Activated CD8-positive, alpha-beta memory T cell treated with anti-CD3 and anti-CD28 coated beads, Interleukin-2, amount 50 U/mL, for 1 hour (primary cell): Measurements from ENCODE around the gene GTF3C4.
"Not testable (repeated sequence)": the region's sequence is repeated elsewhere in the genome, so short reads cannot be mapped to it uniquely, and the experiment has no call there.

ENCODE experiments used
- DNase-seq: peaks from one replicate; pipeline ENCODE4 v3.0.0-alpha.2; 2020; ENCODE audit errors: extremely low read depth

GTF3C4 gene

DNA sequence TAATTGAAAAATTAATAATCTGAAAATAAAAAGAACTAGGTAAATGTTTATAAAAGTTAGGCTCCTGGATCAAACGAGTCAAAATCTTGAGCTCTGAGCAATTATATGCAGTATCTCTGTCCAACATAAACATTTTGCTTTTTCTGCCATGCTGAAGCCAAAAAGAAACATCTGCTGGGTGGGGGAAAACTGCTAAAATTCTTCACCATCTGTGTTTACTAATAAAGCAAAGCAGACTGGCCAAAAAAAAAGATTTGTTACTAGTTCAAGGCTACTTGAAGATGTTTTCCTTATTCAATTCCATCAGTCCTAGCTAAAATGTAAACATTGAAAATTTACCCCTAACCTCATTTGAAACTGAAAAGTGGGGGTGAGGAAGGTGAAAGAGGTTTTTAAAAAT, 29.7 kb downstream of the GTF3C4 start:
- DNase-seq = no peak

DNA sequence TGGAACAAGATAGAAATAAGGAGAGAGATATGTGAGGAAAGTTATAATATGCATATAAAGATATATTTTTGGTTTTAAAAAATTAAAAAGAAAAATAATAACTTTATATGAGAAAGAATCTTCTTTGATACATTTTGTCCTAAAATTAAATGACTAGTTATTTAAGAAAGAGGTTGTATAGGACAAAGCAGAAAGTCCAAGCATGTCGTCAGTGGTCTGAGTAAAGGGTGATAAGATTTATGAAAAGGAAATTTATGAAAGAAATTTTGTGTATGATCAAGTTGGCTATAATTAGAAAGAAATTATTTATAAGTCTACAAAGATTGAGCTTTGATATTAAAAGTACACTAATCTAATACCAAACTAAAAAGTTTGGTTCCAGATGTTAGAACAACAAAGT, 32.0 kb downstream of the GTF3C4 start:
- DNase-seq = no peak

DNA sequence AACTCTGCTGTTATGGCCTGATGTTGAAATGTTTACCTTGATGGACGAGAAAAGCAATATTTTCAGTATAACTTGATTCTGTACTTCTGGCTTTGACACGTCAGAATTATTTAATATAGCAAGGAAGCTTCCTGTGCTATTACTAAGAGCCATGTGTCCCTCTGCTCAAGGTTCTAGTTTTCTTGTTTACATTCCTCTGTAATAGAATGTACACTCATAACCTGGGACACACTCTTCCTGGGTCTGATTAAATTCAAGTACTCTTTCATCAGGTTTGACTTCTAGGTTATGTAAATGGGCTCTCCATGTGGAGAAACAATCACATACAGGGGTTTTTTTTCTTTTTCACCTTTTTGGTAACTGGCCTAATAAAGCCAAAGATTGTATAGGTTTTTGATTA, 33.1 kb downstream of the GTF3C4 start:
- DNase-seq = no peak

DNA sequence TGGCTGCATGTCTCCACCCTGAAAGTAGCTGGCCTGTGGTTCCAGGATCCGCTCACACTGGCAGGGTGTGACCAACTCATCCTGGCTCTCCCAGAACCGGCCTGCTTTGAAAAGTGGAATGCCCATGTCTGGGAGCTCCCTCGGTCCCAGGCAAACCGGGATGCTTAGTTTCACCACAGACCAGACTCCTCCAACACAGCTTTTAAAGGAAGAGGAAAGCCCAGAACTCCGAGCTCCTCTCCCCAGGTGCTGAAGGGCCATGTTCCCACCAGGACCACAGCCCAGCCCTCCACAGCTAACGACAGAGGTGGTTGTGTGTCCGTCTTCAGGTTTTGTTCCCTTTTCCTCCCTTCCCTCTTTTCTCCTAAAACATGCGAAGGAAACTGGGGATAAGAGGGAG, 38.0 kb downstream of the GTF3C4 start:
- DNase-seq = no peak

DNA sequence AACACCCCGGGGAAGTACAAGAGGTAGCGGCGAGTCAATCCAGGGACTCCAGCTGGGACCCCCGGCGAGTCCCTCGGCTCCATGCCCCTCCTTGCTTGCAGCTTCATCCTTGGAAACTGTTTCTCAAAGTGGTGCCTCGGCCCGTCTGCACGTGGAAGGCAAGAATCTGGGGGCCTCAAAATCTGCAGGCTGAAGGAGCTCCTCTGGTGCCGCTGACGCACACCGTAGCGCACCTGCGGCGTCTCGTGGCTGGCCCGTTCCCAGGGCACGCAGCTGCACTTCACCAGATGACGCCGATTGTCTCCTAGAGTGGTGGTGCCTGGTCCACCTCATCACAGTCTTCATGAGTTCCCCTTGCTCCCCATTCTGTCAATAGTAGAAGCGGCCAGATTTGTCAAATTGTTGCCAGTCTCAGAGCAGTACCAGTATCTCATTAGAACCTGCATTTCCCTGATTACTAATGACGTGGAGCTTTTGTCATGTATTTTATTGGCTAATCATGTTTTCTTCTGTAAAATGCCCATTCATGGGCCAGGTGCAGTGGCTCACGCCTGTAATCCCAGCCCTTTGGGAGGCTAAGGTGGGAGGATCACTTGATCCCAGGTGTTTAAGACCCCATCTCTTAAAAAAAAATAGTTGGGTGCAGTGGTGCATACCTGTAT, 38.6 kb downstream of the GTF3C4 start:
- DNase-seq = no peak

DNA sequence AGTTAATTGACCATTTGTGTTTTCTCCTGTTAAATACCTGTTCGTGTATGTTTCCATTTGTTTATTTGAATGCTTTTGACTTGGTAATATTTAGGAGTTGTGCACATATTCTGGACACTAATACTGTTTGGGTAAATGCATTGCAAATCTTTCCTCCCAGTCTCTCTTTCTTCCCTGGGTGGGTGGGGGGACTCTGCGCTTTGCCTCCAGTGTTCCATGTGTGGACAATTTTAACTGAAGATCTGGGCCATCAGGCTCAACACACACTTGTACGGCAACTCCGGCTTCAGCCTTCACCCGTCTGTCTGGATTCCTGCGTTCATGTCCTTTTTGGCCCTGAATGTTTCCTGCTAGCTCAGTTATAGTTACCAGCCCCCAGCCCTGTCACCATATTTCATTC, 40.1 kb downstream of the GTF3C4 start:
- DNase-seq = no peak

DNA sequence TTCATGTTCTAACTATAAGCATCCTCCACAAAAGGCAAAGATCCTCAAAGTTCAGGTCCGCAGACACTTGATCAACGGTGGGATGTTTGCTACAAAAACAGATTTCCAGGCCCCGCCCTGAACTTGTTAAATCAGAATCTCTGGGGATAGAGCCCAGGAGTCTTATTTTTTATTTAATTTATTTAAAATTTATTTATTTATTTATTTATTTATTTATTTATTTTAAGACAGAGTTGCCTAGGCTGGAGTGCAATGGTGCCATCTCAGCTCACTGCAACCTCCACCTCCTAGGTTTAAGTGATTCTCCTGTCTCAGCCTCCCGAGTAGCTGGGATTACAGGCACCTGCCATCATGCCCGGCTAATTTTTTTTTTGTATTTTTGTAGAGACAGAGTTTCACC, 40.9 kb downstream of the GTF3C4 start:
- not testable (repeated sequence) for DNase-seq

DNA sequence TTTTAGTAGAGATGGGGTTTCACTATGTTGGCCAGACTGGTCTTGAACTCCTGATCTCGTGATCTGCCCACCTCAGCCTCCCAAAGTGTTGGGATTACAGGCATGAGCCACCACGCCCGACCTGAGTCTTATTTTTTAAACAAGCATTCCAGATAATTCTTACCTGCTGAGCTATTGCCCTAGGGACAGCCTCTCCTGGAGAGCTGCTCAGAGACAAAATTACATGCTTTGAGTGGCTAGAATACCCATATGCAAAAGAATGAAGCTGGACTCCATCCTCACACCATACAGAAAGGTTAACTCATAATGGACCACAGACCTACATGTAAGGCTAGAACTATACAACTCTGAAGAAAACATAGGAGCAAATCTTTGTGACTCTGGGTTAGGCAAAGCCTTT, 41.6 kb downstream of the GTF3C4 start:
- no peak for DNase-seq

DNA sequence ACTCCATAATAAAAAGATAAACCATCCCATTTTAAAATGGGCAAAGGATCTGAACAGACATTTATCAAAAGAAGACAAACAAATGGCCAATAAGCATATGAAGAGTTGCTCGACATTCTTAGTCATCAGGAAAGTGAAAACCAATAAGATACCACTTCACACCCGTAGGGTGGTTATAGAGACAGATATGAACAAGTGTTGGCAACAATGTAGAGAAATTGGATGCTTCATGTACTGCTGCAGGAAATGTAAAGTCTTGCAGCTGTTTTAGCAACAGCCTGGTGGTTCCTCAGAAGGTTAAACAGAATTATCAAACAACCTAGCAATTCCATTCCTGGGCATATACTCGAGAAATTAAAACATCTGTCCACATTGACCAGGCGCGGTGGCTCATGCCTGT, 42.5 kb downstream of the GTF3C4 start:
- DNase-seq = no peak

DNA sequence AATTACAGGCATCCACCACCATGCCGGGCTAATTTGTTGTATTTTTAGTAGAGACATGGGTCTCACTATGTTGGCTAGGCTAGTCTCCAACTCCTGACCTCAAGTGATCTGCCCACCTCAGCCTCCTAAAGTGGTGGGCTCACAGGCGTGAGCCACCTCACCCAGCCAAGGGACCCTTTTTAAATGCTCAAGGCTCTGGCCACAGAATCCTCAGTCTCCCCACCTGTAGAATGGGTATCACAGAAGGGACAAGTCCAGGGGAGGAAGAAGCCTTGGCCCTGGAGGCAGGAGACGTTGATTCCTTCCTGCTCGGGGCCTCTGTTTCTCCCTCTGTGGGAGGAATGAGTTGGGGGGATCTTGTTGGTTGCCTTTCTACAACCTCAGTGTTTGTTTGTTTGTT, 45.7 kb downstream of the GTF3C4 start:
- no peak for DNase-seq

DNA sequence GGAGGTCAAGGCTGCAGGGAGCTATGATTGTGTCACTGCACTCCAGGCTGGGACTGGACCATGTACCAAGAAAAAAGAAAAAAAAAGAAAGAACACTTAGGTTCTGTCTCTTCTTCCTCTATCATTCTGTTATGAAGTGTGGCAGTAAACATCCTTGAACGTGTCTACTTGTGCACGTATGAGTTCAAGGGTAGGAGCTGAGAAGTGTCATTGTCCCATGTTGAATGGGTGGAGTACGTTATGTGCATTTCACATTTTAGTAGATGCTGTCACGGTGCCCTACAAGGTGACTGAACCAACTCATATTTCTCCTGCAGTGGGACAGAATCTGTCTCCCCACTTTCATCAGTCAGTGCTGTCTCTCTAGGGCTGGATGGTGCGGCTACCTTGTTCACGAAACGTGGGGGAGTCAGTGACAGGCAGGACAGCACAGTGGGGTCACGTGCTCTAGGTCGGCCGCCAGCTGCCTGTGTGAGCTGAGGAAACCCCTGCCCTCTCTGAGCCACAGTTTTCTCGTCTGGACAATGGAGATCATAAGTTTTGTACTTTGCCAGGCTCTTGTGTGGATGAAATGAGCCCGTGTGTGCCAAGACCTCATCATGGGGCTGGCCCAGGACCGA, 47.2 kb downstream of the GTF3C4 start:
- DNase-seq = no peak

DNA sequence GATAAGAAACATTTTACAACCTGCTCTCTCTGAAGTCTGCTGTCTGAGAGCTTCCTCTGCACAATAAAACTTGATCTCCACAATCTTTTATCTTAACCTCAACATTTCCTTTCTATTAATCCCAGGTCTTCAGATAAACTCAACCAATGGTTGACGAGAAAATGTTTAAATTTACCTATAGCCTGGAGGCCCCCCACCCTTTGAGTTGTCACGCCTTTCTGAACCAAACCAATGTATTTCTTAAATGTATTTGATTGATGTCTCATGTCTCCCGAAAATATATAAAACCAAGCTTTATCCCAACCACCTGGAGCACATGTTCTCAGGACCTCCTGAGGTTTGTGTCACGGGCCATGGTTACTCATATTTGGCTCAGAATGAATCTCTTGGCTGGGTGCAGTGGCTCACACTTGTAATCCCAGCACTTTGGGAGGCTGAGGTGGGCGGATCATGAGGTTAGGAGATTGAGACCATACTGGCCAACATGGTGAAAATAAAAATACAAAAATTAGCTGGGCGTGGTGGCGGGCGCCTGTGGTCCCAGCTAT, 48.2 kb downstream of the GTF3C4 start:
- not testable (repeated sequence) for DNase-seq

DNA sequence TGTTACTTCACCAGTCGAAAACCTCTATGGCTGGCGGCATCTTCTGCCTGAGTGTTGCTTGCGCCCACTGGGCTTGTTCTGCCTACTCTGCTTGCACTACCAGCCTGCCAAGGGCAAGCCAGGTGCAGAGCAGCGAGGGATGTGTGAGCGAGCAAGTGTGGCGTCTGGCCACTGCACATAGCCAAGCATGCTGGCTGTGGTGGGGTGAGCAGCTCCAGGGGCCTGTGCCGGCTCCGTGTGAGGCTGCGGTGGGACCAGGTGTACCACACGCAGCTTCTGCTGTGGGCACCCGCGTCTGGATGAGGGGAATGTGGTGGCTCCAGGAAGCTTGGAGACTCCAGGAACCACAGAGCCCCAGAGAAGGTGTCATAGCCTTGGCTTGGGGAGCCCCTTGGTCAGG, 51.4 kb downstream of the GTF3C4 start:
- no peak for DNase-seq

DNA sequence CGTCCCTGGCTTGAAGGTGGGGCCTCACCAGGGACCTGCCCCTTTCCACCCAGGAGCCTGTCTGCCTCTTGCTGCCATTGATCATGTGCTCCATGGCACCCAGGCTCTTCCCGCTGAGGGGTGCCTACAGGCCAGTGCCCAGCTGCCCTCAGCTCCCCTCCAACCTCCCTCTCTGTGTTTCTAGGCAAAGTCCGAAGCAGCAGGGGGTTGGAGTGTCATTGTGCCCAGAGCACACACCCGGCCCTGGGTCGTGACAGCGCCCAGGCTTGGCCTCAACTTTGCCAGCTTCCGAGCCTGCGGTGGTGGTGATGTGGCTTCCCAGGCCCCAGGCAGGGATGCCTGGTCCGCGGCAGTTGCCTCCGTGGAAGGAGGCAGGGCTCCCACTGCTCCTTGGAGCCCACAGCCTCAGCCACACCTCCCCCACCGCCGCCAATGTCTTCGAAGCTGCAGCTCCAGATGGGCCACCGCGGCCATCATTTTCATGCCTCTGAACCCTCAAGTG, 52.4 kb downstream of the GTF3C4 start:
- no peak for DNase-seq

DNA sequence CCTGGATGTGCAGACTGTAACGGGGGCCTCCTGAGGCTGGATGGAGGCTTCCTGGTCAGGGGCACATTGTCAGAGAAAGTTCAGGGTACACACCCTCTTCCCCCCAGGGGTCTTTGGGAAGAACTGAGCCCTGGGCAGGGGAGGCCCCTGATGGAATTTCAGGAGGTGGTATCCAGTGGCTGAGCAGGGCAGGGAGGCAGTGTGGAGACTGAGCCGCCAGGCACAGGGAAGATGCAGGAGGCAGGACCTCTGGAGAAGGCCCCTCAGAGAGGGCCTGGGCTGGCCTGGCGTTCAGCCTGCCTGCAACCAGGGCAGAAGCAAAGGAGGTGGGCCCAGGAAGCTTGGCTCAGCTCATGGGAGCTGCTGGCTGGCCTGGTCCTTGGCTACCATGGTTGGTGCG, 53.5 kb downstream of the GTF3C4 start:
- DNase-seq = no peak

DNA sequence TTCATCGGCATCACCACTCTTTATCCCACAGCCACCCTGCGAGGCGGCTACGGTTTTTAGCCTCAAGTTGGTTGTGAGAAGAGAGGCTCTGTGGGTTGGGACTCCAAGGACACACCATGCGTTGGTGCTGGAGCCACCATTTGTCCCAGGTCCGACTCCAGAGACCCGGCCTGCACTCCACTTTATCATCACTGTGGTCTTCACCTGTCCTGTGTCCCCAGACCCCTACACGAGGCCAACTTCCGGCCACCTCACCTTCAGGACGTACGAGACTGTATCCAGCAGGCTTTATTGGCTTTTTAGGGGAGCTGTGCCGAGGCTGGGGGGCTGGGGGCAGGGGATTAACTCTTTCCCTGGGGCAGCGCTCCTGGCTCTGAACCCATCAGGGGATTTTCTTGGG, 55.0 kb downstream of the GTF3C4 start:
- DNase-seq = no peak

DNA sequence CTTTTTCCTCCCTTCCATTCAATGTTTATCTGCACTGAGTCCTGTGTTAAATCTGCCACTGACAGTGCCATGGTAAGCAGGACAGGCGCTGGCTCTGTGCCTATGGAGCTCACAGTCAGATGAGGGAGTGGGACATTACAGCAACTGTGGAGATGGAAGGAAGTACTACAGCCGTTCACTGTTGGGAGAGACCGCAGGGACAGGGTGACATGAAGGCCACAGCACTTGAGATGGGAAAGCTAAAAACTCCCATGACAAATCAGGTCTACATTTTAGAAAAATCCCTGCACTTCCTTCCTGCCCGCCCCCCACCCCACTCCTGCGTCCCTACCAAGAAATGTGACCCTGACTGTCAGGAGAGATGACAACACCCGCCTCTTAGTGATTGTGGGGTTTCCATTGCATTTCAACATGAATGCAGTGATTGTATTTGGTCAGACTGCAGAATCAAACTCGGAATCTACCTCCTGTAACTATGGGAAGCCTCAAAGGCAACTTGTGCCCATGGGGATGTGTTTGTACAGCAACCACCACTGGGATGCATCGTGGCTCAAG, 56.4 kb downstream of the GTF3C4 start:
- no peak for DNase-seq

DNA sequence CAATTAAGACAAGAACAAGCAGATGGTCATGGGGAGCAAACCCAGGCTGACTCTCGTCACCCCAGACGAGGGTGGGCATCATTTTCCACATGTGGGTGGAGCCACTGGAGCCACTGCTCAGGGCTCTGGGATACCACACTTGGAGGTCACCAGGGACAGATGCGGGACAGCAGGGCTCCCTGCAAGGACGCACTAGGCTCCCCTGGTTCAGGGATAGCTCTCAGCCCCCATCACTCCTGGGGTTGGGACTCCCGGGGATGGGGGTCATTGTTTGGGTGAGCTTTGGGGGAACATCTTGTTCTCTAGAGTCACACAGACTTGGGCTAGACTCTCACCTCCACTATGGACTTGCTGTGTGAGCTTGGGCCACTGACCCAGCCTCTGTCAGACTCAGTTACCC, 57.8 kb downstream of the GTF3C4 start:
- DNase-seq = no peak

DNA sequence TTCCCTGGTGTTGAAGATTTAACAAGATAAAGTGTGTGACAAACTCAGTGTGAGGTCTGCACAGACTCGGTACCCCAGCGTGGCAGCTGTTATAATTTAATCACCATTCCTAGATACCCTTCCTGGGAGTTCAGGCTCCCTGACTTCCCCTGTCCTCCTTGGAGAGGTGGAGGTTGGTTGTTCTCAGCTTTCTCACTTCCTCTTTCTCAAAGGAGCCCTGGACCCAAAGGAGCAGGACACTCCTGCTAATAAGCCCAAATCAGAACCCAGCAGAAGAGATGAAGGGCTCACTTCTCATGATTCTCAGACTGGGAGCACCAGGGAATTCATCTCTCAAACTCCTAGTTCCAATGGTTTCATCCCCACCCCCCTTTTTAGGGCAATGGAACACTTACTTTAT, 58.2 kb downstream of the GTF3C4 start:
- no peak for DNase-seq

DNA sequence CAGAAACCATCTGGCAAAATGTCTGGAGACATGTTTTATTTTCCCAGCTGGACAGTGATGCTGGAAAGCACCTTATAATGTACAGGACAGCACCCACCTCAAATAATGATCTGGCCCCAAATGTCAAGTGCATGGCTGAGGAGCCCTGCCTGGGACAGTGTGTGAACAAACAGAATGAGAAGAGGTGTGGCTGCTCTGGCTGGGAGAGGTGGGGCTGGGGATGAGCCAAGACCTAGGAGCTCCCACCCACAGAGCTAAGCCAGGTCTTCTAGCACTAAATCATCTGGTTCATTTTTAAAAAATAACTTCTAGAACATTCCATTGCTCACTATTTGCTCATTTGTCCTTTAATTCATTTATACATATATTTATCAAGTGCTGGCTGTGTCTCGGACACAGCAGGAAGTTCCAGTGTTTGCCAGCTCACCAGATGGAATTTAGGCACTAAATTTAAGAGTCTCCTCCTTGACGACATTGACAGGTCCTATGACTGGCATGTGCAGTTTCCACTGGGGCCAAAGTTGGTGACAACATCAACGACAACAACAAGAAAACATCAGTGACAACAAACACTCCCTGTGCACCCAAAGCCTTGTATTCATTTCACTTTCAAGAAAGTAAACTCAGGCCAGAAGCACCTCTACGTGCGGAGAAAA, 59.1 kb downstream of the GTF3C4 start:
- DNase-seq = no peak

DNA sequence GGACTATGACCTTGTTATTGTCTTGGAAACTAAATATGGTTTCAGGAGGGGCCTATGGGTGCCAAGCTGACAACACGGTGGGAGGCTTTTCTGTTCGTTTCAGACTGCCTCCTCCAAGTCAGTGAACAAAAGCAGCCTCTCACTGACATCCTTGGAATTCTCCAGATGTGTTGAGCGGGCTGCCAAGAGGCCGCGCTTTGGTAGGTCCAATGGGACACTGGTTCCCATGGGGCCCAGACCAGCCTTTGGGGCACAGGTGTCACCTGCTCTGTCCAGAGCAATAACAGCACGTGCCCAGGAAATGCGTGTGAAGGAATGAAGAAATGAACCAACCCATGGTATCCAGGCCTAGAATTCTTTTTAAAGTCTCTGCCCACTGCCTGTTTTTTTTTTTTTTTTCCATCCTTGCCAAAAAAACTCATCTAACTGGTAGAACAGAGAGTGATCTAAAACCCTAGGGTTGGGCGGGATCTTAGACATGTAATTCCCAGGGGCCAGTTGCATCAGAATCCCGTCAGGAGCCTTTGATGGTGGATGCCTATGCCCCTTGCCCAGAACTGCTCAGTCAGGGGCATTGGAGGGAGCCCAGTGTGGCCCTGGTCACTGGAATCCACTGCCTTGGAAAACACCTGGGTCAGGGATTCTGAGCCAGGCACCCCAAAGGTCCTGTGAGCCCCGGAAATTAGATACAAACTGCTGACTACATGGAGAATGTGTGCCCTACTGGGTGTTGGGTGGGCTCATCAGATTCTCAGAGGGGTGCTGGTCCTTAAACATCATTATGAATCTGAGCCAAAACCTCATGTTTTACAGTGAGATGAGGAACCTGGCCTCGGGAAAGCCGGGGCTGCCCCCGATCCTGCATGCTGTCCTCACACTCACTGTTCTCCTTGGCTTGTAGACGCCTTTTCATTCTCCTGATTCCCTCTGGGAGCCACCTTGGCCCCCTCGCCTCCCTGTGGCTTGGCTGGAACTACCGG, 60.1 kb downstream of the GTF3C4 start:
- no peak for DNase-seq
